SHP77 treated with DMSO at 0.1 percent for 48 hours (cell line): ENCODE results near the gene SULT2A1.
A peak's percentile ranks its signal among the peaks of the same experiment; 100 is the strongest.
"Not testable (repeated sequence)": the region's sequence is repeated elsewhere in the genome, so short reads cannot be mapped to it uniquely, and the experiment has no call there.

ENCODE experiments used
- DNase-seq: peaks from one replicate; lab custom pipeline; 2025; lab: John Stamatoyannopoulos, UW

Gene SULT2A1, protein sequence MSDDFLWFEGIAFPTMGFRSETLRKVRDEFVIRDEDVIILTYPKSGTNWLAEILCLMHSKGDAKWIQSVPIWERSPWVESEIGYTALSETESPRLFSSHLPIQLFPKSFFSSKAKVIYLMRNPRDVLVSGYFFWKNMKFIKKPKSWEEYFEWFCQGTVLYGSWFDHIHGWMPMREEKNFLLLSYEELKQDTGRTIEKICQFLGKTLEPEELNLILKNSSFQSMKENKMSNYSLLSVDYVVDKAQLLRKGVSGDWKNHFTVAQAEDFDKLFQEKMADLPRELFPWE

DNA sequence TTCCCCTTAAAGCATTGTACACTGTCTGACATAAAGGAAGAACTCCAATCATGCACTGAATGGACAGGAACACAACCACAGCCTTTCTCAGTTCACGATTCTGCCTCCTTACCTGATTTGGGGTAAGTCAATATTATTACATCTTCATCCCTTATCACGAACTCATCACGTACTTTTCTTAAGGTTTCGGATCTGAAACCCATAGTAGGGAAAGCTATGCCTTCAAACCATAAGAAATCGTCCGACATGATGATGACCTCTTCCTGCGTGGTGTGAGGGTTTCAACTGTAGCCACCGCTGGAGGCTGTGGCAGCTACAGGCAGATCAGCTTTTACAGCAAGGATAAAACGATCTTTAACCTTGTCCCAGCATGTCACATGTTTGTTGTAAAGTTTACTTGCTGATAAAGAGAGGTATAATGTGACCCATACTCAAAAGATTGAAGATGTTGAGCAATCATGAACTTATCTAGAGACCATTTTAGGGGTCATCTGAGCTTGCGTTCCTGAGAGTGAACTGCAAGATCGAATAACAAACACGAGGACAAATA is at the start of gene SULT2A1:
SULT2A1 (minus strand) TSS at position 306 of the 550 bp plus-strand sequence; CDS start at position 248, 58 bp downstream.
- no peak for DNase-seq

DNA sequence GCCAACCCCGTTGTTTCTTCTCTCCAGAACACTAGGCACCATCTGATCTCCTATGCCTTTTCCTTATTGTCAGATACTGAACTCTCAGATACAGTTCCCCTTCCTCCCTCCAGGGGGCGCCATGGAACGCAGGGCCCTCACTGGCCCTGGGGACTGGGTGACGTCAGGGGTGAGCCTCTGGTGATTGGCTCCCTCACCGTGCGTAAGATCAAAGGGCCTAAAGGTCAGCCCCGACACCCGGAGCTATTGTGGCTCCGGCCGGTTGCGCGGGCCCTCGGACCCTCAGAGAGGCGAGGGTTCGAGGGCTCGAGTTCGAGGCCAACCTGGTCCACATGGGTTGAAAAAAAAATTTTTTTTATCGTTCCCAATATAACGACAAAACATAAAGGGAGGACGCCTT is 42.5 kb upstream of the SULT2A1 start:
- not testable (repeated sequence) for DNase-seq

DNA sequence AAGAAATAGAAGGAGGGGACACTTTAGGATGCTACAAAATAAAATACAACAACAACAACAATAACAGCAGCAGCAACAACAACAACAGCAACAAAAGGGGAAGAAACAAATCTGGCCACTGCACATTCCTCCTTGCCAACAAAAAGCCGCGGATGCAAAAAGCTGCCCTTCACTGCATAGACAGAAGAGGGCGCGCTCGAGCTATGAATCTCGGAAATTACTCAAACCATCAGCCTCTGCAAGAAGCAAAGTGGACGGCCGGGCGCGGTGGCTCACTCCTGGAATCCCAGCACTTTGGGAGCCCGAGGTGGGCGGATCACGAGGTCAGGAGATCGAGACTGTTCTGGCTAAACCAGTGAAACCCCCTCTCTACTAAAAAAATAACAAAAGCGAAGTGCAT is 34.0 kb upstream of the SULT2A1 start:
- not testable (repeated sequence) for DNase-seq

DNA sequence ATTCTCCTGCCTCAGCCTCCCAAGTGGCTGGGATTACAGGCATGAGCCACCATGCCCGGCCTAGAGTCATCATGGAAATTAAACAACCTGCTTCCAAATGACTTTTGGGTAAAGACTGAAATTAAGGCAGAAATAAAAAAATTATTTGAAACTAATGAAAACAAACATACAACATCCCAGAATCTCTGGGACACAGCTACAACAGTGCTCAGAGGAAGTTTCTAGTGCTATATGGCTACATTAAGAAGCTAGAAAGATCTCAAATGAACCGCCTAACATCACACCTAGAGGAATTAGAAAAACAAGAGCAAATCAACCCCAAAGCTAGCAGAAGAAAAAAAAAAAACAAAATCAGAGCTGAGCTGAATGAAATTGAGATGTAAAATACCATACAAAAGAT is 24.1 kb upstream of the SULT2A1 start:
- DNase-seq: not testable (repeated sequence)

DNA sequence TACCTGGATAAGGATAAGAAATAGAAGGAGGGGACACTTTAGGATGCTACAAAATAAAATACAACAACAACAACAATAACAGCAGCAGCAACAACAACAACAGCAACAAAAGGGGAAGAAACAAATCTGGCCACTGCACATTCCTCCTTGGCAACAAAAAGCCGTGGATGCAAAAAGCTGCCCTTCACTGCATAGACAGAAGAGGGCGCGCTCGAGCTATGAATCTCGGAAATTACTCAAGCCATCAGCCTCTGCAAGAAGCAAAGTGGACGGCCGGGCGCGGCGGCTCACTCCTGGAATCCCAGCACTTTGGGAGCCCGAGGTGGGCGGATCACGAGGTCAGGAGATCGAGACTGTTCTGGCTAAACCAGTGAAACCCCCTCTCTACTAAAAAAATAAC is 23.2 kb upstream of the SULT2A1 start:
- DNase-seq: not testable (repeated sequence)

DNA sequence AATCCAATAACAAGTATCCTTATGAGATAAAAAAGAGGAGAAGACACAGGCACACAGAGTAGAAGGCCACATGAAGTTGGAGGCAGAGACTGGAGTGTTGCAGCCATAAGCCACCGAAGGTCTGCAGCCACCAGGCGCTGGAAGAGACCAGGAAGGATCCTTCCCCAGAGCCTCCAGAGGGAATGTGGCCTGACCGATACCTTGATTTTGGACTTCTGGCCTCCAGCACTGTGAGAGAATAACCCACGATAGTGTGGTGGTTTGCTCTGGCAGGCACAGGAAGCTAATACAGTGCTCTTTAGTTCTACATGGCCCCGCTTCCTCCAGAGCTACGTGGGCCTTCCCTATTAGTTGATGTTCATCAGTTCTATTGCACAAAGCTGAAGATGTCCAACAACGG is 15.3 kb upstream of the SULT2A1 start:
- no peak for DNase-seq

DNA sequence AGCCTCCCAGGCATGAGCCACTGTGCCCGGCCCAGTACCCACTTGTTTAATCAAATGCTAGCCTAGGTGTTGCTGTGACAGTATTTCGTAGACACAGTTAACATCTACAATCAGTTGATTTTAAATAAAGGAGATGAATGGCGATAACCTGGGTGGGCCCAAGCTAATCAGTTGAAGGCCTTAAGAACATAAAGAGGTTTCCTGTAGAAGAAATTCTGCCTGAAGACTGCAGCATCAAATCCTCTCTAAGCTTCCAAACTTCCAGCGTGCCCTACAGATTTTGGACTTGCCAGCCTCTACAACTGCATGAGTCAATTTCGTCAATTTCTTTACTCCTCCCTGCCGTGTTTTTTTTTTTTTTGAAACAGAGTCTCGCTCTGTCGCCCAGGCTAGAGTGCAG is 13.2 kb upstream of the SULT2A1 start:
- DNase-seq: no peak

DNA sequence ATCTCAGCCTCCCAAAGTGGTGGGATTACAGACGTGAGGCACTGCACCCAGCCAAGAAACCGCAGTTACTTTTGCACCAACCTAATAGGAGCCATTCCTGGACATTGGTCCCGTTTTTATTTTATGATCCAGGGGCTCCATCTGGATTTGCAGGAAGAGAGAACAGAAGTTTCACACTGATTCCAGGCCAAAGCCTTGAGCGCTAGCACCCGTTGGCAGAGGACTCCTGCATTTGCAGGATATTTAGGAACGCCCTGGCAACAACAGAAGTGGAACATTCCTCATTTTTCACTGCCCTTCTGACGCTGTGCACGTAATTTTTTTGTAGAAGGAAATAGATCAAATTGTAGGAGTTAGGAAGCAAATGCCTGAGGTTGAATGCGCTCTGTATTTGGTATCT is 11.7 kb upstream of the SULT2A1 start:
- DNase-seq: no peak

DNA sequence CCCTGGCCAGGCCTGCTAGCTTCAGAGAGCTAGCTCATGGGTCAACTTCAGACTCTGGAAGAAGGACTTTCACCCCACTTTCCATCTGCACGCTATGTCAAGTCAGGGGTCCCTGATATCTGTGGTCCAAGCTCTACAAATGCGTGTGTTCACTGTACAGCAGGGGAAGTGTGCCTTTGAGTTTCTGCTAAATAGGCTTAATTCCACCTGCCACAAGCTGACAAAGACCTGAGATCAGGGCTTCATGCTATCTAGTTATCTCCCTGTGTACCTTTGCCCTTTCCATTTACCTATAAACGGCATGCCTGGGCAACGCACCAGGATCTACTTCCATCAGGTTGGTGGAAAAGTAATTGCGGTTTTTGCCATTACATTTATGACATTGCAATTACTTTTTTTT is 10.7 kb upstream of the SULT2A1 start:
- no peak for DNase-seq

DNA sequence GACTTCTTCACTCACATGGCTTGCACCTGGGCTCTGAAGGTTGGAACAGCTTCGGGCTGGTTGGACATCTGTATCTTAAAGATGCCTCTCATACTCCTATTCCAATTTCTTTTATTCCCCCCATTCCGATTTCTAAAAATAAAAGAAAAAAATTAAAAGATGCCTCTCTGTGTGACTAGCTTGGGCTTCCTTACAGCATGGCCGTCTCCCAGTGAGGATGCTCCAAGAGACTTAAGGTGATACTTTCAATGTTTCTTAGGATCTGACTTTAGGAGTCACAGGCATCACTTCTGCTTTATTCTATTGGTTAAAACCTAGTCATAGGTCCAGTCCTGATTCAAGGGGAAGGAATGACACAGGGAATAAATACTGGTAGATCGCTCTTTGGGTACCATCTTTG is 9.9 kb upstream of the SULT2A1 start:
- no peak for DNase-seq

DNA sequence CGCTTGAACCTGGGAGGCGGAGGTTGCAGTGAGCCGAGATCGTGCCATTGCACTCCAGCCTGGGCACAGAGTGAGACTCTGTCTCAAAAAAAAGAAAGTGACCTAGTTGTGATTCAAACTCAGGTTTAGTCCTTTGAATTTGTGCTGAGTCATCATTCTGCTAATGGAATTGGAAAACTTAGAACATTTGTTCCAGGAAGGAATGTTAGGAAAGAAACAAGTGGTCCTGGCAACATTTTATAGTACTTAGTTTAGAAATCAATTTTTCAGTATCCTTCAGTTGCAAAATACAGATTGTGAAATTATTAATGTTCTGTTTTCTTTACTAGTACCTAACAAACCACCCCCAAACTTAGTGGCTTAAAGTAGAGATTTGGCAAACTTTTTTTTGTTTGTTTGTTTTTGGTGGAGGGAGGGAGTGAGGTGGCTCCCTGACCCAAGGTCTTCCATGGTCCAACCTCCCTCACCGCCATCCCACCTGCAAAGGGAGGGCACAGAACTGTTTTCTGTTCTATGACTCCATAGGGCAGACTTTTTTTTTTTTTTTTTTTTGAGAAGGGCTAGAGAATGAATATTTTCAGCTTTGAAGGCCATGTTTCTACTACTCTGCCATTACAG is 9.2 kb upstream of the SULT2A1 start:
- no peak for DNase-seq

DNA sequence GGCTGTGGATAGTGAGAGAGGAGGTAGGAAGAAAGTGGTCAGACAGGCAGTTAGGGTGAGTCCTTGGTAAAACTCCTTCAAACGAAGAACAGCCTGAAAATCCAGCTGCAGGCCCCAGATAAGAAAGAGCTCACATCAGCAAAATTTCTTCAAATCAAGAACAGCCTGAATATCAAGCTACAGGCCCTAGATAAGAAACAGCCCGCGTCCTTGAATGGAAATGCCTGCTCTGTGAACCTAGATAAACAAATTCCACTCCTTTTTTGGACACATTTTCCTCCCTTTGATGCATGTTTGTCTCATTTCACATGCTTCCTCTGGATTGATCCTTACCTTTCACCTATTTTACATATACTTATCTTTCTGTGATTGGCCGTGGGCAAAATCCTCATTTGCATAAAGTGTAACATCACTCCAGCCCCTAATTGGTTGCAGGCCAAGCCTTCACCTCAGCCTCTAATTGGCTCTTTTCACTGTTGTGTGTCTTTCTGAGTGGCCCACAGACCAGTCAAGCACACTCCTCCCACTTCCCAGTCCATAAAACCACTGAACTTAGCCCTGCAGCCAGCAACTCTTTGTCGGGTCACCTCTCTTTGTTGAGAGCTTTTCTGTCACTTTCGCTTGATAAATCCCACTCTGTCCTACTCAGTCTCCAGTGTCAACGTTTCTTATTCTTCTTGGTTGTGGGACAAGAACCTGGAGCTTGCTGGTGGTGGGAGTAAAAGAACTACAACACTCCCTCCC is 6.0 kb upstream of the SULT2A1 start:
- no peak for DNase-seq

DNA sequence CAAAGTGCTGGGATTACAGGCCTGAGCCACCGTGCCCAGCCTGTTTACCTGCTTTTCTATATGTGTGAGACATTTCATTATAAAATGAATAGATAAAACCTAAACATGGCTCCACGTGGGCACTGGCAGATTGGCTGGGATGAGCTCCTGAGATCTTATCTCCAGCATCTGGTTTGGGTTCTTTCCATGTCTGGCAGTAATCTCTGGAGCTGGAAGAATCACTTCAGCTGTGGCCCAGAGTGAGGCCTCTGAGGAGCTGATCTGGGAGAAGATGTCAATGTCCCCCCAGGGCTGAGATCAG is 5.5 kb upstream of the SULT2A1 start:
- no peak for DNase-seq

DNA sequence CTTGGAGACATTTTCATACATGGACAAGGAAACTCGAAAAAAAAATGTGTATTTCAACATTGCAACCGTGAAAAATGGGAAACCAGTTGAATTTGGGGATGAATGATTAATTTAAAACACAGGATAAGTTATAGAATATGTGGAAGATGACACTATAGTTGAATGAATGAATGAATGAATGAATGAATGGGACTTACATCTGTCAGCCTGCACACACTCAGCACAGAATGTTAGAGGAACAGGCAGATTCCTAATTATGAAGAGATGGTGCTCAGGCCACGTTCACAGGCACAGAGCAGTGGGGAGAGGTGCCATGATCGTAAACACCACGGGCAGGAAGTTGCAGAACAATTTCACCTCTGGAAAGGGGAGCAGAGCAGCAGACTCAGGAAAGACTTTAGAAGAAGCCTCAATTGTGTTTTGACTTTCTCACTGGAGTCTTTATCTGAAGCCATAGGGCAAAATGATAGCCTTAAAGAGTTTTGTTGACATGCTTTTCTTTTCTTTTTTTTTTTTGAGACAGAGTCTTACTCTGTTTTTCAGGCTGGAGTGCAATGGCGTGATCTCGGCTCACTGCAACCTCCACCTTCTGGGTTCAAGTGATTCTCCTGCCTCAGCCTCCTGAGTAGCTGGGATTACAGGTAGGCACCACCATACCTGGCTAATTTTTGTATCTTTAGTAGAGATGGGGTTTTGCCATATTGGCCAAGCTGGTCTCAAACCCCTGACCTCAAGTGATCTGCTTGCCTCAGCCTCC is 4.9 kb upstream of the SULT2A1 start:
- no peak for DNase-seq

DNA sequence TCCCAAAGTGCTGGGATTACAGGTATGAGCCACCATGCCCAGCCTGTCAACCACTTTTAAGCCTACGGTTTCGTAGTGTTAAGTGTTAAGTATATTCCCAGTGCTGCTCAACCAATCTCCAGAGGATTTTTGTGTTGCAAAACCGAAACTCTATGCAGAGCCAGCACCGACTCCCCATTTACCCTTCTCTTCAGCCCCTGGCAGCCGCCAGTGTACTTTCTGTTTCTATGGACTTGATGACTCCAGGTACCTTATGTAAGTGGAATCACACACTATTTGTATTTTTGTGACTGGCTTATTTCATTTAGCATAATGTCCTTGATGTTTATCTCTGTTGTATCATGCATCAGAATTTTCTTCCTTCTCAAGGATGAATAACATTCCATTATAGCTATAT is 1.1 kb downstream of the SULT2A1 start:
- DNase-seq: no peak

DNA sequence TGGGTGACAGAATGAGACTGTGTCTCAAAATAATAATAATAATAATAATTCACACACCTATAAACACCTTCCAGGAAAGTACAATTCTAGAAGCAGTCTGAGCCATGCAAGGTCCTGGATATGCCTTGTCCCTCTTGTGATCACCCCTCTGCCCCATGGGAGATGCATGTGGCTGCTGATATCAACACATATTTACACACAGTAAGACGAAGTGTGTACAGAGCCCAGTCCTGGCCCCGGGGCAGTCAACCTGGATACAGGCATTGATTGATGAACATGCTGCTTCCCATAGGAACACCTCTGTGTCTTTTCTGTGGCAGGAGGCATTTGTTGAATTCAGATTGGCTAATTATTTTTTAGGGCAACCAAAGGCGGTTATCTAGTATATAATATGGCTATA is 3.2 kb downstream of the SULT2A1 start:
- DNase-seq: no peak

DNA sequence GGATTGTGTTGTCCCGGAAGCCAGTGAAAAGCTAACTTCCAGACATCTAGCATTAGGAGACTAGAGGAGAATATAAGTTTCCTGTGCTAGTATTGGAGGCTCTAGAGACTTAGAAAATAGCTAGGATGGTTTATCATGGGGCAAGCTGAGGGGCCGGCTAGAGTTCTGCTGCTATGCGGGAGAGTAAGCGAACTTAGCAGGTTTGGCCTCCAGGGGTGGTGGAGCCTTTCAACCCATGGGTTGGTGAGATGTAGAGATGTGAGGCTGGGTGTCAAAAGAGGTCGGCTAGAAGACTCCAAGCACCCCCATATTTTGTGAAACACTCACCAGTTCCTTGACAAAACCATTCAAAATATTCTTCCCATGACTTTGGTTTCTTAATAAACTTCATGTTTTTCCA is 4.4 kb downstream of the SULT2A1 start:
- DNase-seq: no peak

DNA sequence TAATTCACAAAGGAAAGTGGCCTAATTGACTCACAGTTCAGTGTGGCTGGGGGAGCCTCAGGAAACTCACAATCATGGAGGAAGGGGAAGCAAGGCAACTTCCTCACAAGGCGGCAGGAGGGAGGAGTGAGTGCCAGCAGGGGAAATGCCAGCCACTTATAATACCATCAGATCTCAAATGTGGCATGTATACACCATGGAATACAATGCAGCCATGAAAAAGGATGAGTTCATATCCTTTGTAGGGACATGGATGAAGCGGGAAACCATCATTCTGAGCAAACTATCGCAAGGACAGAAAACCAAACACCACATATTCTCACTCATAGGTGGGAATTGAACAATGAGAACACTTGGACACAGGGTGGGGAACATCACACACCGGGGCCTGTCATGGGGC is 6.7 kb downstream of the SULT2A1 start:
- not testable (repeated sequence) for DNase-seq

DNA sequence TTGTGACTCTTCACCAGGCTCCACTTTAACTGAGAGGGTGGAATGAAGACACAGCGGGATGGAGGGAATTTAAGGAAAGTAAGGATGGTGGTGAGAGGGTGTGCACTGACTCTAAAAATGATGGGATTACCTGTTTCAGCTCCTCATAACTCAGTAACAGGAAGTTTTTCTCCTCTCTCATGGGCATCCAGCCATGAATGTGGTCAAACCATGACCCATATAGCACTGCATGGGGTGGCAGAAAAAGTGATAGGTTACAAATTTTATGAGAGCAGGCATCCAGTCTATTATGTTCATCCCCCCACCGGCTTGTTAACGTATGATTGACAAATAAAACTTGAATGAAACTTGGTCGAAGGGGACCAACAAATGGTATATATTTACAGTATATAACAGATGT is 7.2 kb downstream of the SULT2A1 start:
- DNase-seq: no peak

DNA sequence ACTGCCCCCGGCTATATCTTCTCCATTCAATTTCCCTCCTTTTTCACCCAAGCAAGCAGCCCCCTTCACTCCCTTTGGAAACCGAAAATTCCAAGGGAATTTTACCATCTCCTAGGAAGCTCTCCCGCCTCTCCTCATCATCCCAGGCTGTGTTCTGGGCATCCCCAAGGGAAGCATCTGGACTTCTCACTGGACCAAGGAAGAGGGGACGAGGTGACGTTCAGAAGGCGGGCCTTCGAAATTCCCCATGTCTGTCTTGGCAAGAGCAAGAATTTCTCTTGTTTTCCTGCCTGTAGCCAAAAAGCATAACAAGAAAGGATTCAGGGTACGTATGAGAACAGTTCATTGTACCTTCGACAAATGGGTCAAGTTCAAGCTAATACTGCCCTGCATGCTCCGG is 20.9 kb downstream of the SULT2A1 start:
- DNase-seq: no peak

DNA sequence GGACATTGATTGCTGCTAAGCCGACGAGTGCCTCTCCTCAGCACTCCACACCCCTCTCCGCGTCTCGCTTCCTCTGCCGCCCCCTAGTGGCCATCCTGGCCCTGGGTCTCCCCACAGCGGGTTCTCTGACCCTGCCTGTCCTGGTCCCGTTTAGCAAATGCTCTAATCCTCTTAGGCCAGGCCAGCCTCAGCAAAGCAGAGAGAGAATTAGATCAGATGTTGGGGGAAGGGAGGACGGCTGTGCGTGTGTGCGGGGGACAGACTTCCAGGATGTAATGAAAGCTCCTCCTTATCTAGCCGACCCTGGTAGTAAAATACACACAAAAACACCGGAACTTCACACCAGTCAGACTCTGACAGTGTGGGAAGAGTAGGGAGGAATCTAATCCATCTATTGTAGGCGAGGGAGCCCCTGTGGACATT is 22.6 kb downstream of the SULT2A1 start:
- DNase-seq: peak; percentile 45

DNA sequence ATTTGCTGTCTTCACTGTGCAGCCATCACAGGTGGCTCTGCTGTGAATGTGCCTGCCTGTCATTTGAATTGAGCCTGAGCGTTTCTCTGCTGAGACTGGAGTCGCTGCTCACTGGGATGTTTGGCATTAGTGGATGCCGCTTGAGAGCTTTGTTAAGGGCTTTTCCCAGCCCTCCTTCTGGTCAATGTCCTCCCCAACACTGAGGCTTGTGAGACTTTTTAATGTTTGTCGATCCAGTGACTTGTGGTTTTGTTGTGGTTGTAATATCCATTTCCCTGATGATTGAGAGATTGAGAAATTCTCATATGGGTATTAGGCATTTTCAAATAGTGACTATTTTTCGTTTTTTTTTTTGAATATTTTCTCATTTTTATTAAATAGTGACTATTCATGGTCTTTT is 24.5 kb downstream of the SULT2A1 start:
- no peak for DNase-seq
